CD4-positive, alpha-beta T cell treated with Interferon gamma for 1 hour (primary cell): Measurements from ENCODE around the gene RO60.
"Not testable (repeated sequence)": the region's sequence is repeated elsewhere in the genome, so short reads cannot be mapped to it uniquely, and the experiment has no call there.

Experiments used
- DNase-seq: peaks from one replicate; pipeline ENCODE4 v3.0.0-alpha.2; 2020

The RO60 gene

GRCh38 chr1:193059282-193060114, at the start of gene RO60, which contains the start of gene UCHL5:
TSS of gene RO60 (plus strand) at chr1:193059612. CDS start at chr1:193069055, 9,443 bp downstream.
TSS of gene UCHL5 (minus strand) at chr1:193059360. CDS start at chr1:193059260, 100 bp downstream.
- DNase-seq: peak; percentile 95

DNA sequence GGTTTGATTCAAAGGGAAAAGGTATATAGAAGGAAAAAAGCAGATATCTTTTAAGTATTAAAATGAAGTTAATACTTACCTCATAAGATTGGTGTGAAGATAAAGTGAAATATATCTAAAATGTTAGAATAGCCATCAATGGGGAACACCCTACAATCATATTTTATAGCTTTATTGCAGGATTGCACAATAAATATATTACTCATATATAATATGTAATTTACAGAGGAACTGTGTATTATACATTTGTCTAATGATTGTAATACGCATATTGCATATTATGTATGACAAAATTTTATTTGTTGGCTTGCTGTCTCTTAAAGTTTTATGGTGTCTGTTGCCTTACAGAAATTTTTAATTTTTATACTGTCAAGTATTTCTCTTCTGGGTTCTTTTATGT, 48.0 kb upstream of the RO60 start:
- no peak for DNase-seq

DNA sequence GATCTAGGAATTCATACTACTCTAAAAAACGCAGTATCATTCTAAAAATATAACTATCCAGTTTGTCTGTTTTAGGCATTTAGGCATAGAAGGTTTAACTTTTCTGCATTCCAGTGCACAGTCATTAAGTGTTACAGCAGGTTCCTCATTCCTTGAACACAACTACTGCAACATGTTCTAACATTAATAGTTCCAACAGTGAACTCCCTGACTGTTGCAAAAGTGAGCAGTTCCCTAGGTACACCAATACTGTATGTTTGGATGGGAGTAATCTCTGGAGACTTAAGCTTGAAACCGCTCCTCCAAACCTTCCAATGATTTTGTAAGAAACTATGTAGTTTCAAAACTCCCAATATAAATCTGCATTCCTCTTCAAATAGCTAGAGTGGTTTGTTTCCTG, 46.4 kb upstream of the RO60 start:
- DNase-seq: no peak

DNA sequence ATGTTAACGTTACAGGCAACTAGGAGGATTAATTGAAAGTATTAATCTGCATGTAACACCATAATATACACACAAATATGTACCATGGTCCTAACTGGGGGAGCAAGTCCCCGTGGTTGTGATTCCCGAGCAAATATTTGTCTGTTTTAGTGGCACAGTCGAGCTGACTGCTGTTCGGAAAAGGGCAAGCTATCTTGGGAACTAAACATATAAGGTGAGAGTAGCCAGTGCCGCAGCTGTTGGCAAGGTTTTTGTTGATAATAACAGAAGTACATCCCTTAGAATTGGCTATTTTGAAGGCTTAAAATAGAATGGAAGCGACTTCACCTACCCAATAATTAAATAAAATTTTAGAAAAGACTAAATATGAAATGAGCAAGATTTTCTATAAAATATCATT, 45.7 kb upstream of the RO60 start:
- DNase-seq: no peak

- DNase-seq: no peak
Observed at GRCh38 chr1:193014400-193014799, 45.0 kb upstream of the RO60 start.

DNA sequence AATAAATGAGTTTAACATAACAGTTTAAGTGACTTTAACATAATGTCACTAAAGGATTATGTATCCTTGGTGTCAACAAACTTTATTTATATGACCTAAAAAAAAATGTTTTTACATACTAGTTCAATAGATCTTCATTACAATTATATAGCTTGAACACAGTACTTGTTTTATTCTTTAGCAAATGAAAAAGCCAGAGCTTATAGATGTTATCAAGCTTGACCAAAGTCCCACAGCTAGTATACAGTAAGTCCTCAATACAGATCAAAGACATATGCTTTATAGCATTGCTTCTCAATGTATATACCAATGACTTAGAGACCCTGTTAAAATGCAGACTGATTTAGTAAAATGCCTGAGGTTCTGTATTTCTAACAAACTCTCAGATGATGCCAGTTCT, 42.6 kb upstream of the RO60 start:
- no peak for DNase-seq

DNA sequence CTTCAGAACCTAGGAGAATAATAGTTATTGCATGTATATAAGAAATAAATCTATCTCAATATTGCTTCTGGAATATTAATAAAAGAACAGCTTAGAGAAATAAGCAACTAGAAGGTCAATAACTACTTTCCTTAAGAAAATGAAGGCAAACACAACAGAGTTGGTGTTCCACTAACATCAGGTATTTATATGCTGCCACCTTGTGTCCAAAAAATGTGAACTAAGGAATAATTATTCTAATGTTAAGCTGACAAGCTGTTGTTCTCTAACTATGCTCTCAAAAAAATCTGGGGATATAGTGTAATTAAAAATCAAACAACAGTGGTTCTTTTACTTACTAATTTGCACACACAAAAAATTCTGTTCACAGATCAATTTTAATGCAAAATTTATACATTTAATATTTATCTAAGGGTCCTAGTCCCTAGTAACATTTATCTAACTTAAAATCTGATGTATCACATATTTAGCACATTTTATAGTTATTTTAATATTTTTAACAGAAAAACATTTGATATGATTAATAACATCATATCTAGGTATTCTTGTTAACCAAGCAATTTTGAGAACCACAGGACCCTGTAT, 39.9 kb upstream of the RO60 start:
- no peak for DNase-seq

GRCh38 chr1:193025218-193025617, 34.2 kb upstream of the RO60 start:
- DNase-seq: no peak

DNA sequence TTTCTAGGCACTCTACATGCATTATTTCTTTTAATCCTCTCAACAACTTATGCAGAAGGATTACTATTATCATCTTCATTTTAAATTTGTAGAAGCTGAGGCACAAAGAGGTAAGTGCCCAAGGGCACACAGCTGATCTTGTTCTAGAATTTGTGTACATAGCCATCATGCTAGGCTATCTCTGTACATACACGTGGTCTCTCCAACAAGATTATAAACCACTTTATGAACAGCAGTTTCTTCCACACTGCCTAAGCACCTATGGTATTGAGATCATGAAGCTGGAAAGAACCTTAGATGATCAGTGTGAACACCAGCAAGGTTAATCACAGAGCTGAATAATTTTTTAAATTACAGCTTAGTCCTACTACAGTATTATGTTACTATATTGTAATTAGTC, 29.1 kb upstream of the RO60 start:
- DNase-seq: no peak

GRCh38 chr1:193031431-193031830, 28.0 kb upstream of the RO60 start:
- DNase-seq: no peak

GRCh38 chr1:193032643-193033427, 26.6 kb upstream of the RO60 start:
- DNase-seq: not testable (repeated sequence)

DNA sequence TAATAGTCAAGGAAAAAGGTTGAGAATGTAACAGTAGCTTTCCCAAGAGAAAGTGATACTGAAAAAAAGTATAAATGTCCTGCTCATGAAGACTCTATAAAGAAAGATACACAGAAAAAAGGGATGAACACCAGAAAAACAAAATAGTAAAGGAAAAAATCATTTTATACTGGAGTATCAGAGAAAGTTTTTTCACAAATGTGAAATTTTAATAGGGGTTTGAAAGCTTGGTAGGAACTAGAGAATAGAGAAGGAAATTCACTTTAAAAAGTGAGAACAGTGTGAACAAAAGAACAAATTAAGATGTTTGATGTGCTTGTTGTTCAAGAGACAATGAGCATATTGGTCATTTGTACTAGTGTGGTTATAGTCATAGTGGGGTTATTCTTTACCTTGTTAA, 25.8 kb upstream of the RO60 start:
- DNase-seq: no peak

DNA sequence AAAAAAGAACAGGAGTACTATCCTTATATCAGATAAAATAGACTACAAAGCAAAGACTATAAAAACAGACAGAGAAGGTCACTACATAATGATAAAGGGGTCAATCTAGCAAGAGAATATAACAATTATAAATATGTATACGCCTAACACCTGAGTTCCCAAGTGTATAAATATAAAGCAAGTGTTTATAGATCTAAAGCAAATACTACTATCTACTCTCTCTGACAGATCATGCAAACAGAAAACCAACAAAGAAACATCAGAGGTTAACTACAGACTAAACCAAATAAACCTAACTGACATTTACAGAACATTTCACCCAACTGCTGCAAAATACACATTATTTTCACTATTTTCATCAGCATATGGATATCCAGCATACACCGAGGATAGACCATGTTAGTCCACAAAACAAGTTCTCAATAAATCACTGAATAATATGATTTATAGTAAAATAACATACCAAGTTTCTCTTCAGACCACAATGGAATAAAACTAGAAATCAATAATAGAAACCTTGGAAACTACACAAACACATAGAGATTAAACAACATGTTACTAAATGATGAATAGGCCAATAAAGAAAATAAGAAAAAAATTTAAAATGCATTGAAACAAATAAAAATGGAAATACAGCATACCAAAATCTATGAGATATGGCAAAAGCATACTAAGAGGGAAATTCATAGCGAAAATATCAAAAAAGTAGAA, 22.9 kb upstream of the RO60 start:
- no peak for DNase-seq

- DNase-seq: no peak
Observed at GRCh38 chr1:193040011-193040410, 19.4 kb upstream of the RO60 start.

- DNase-seq: no peak
Observed at GRCh38 chr1:193042766-193043691, 16.4 kb upstream of the RO60 start.

- not testable (repeated sequence) for DNase-seq
Observed at GRCh38 chr1:193048913-193049312, 10.5 kb upstream of the RO60 start.

- DNase-seq: no peak
Observed at GRCh38 chr1:193054169-193054675, 5.2 kb upstream of the RO60 start.

- peak; percentile 49 for DNase-seq
Observed at GRCh38 chr1:193058529-193059281, 707 bp upstream of the RO60 start.

- DNase-seq: no peak
Observed at GRCh38 chr1:193060115-193060403, 647 bp downstream of the RO60 start.

GRCh38 chr1:193060406-193060805, 994 bp downstream of the RO60 start:
- no peak for DNase-seq

GRCh38 chr1:193060938-193061337, 1.5 kb downstream of the RO60 start:
- DNase-seq: no peak
